Adrenal gland (tissue), 5 donors: ENCODE data around the gene SCYGR5.

Source experiments
- POLR2A ChIP-seq, 2 donors: fragments of 450-650 bp; IDR thresholded peaks; one replicate each; pipeline ENCODE4 v1.6.1; 2017; ENCODE audit warnings: antibody characterized with exemption in 2 of 2, mild to moderate bottlenecking in 2 of 2, moderate library complexity in 1 of 2
- TF ChIP-seq, protein P1 (sequence below), 6 experiments: fragments of 450-650 bp in 4 of 6; fragments of 200-600 bp in 2 of 6; sonication (generic) in 1 of 6; IDR thresholded peaks; 1 replicate in 5 of 6; 2 replicates in 1 of 6; pipeline versions ENCODE4 v1.5.1 to v1.8.0; 2016 to 2021; ENCODE audit warnings: antibody characterized with exemption in 6 of 6, mild to moderate bottlenecking in 2 of 6, moderate library complexity in 1 of 6
- donor health status: DM: no; HTN: no; CAD: no.

- TF ChIP-seq, protein P1, sequence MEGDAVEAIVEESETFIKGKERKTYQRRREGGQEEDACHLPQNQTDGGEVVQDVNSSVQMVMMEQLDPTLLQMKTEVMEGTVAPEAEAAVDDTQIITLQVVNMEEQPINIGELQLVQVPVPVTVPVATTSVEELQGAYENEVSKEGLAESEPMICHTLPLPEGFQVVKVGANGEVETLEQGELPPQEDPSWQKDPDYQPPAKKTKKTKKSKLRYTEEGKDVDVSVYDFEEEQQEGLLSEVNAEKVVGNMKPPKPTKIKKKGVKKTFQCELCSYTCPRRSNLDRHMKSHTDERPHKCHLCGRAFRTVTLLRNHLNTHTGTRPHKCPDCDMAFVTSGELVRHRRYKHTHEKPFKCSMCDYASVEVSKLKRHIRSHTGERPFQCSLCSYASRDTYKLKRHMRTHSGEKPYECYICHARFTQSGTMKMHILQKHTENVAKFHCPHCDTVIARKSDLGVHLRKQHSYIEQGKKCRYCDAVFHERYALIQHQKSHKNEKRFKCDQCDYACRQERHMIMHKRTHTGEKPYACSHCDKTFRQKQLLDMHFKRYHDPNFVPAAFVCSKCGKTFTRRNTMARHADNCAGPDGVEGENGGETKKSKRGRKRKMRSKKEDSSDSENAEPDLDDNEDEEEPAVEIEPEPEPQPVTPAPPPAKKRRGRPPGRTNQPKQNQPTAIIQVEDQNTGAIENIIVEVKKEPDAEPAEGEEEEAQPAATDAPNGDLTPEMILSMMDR (IDR thresholded peaks at IDR 0.05): no peak
- no peak for TF ChIP-seq POLR2A (IDR thresholded peaks at IDR 0.05)
Measured at GRCh38 chr2:227701556-227701955, 35.0 kb downstream of the SCYGR5 start.
